Measurements from ENCODE around the gene SNRNP200.

GRCh38 chr2:96320728-96321622, 15.6 kb upstream of the SNRNP200 start:
- TF ChIP-seq CTCF (IDR thresholded peaks at IDR 0.05) (no peak), POLR2A (IDR thresholded peaks at IDR 0.05) (no peak)
